Peyer's patch (tissue), 4 donors: ENCODE measurements around the gene L3MBTL4.

Source experiments
- CTCF ChIP-seq, 6 experiments: fragments of 450-650 bp in 4 of 6; fragments of 200-600 bp in 2 of 6; sonication (generic) in 1 of 6; IDR thresholded peaks; one replicate each; pipeline ENCODE4 v1.5.1; 2017 to 2019; ENCODE audit warnings: antibody characterized with exemption in 6 of 6, mild to moderate bottlenecking in 3 of 6, moderate library complexity in 1 of 6
- POLR2A ChIP-seq, 2 donors: fragments of 450-650 bp; IDR thresholded peaks; one replicate each; pipeline ENCODE4 v1.5.1; 2017; ENCODE audit warnings: antibody characterized with exemption in 2 of 2, mild to moderate bottlenecking in 2 of 2, moderate library complexity in 2 of 2

- TF ChIP-seq POLR2A (IDR thresholded peaks at IDR 0.05) = no peak
- TF ChIP-seq CTCF (IDR thresholded peaks at IDR 0.05) = no peak
These were observed 203.6 kb downstream of the L3MBTL4 start for GRCh38 chr18:6211174-6211504.
